Mucosa of stomach (tissue), 1 donor: ENCODE data around the gene ADAMTS9.

Experiments used
- H3K27me3 ChIP-seq: one replicate; pipeline ENCODE4 v1.7.0; 2013; ENCODE audit warnings: mild to moderate bottlenecking, low read length; ENCODE audit not compliant: control insufficient read depth, insufficient read depth
- H3K36me3 ChIP-seq: one replicate; pipeline ENCODE4 v1.7.0; 2013; ENCODE audit warnings: low read length; ENCODE audit not compliant: control insufficient read depth, insufficient read depth
- H3K4me1 ChIP-seq: one replicate; pipeline ENCODE4 v1.7.0; 2013; ENCODE audit warnings: mild to moderate bottlenecking, low read length; ENCODE audit not compliant: control insufficient read depth, insufficient read depth
- H3K4me3 ChIP-seq: one replicate; pipeline ENCODE4 v1.7.0; 2013; ENCODE audit warnings: low read length
- H3K9ac ChIP-seq: one replicate; pipeline ENCODE4 v1.7.0; 2013; ENCODE audit warnings: mild to moderate bottlenecking, low read length, moderate library complexity
- H3K9me3 ChIP-seq: one replicate; pipeline ENCODE4 v1.7.0; 2013; ENCODE audit warnings: mild to moderate bottlenecking, low read length, moderate library complexity; ENCODE audit not compliant: control insufficient read depth
- donor health status: Pancreatic carcinoma.

Gene ADAMTS9

DNA sequence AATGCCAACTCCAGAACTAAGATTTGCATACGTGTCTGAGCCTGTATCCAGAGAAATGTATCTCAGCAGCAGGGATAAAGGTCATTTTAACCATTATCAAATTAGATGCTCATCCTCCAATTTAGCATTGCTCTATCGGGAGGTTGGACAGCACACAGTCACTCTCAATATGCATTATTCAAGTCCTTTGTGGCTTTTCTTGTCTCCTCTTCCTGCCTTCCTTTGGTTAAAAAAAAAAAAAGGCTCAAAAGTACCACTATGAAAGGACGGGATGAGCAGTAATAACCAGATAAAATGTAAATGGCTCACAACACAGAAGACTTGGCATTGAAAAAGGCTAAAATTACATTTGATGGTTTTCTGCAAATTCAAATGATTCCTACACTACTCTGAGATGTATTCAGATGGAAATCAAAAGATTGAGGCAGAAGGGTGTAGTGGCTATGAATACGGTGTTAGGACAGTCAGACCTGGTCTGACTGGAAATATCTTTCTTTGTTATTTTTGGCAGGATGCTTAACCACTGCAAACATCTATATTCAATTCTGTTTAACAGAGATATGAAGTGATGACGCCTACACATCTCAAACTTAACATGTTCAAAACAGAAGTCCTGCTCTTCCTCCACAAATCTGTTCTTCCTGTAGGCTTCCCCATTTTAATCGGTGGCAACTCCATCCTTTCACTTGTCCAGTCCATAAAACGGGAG lies 109.6 kb downstream of the ADAMTS9 start:
- no peak overlapping the region for H3K9ac ChIP-seq
- no peaks in the 10 kb centered on the region for H3K36me3 ChIP-seq
- no peaks in the 10 kb centered on the region for H3K4me1 ChIP-seq
- H3K27me3 ChIP-seq, result no peaks in the 10 kb centered on the region
- no peak overlapping the region for H3K4me3 ChIP-seq
- no peaks in the 10 kb centered on the region for H3K9me3 ChIP-seq

DNA sequence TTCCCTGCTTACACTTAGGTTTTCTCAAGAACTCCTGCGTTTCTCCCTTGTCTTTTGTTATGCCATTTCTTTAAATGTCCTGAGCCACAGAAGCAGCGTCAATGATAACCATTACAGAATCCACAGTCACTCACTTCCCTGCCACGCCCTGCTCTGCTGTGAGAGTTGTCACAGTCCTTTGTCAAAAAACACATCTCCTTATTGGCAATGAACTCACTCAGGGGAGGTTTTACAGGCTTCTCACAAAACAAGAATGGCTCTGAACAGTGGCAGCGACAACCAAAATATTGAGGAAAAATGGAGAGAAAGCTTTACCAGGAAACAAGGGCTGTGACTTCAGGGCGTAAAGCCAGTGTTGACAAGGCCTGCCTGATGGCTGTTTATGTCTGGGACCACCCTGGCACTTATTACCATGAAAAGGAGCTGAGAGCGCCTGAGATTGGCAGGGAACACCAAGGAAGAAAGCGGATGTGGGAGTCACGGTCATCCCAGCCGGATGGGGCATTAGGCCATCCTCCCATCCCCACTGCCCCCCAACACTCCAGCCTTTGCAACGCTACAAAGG lies 111.5 kb downstream of the ADAMTS9 start:
- no peak overlapping the region for H3K9ac ChIP-seq
- H3K36me3 ChIP-seq, result no peaks in the 10 kb centered on the region
- no peaks in the 10 kb centered on the region for H3K9me3 ChIP-seq
- no peaks in the 10 kb centered on the region for H3K4me1 ChIP-seq
- no peaks in the 10 kb centered on the region for H3K27me3 ChIP-seq
- H3K4me3 ChIP-seq, result no peak overlapping the region

DNA sequence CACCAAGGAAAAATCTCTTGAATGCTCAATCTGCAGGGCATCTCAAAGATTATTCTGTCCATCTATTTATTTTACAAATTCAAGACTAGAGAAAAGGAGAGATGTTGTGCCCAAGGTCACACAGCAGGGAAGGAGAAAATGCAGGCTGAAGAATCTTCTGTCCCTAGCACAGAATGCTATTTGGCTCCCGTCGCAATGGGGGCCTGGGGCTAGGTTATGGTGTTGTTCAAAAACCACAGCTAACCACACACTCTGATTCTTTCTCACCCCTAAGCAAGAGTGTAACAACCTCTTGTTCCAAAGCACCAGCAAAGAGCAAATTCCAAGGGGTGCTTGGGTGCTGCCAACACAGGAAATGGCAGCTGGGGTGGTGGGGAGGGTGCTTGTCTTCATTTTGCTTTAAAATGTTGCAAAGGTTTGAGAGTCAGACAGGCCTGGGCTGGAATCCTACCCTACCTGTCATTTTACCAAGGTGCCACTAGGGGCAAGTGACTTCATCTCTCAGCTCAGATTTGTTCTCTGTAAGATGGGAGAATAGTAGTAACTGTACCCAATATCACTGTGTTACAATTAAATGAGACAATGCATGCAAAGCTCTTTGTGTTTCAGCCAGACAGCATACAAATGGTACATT lies 112.5 kb downstream of the ADAMTS9 start:
- H3K9ac ChIP-seq, result no peak overlapping the region
- H3K27me3 ChIP-seq, result no peaks in the 10 kb centered on the region
- no peak overlapping the region for H3K4me3 ChIP-seq
- no peaks in the 10 kb centered on the region for H3K36me3 ChIP-seq
- H3K9me3 ChIP-seq, result no peaks in the 10 kb centered on the region
- no peaks in the 10 kb centered on the region for H3K4me1 ChIP-seq

DNA sequence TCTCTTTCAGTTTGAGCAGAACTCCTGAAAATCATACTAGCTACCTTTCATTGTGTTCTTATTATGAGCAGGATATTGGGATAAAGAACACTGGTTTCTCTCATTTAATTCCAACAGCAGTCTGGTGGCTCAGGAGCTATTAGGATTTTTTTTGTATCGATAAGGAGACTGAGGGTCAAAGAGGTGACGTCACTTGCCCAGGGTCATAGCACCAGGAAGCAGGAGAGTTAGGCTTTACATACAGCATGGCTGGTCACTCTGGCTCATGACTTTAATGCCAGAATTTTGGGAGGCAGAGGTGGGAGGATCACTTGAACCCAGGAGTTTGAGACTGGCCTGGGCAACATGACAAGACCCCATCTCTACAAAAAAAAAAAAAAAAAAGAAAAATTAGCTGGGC lies 113.6 kb downstream of the ADAMTS9 start:
- Histone ChIP-seq H3K4me1 (no peaks in the 10 kb centered on the region), H3K4me3 (no peak overlapping the region), H3K9me3 (no peaks in the 10 kb centered on the region), H3K9ac (no peak overlapping the region), H3K36me3 (no peaks in the 10 kb centered on the region), H3K27me3 (no peaks in the 10 kb centered on the region)

DNA sequence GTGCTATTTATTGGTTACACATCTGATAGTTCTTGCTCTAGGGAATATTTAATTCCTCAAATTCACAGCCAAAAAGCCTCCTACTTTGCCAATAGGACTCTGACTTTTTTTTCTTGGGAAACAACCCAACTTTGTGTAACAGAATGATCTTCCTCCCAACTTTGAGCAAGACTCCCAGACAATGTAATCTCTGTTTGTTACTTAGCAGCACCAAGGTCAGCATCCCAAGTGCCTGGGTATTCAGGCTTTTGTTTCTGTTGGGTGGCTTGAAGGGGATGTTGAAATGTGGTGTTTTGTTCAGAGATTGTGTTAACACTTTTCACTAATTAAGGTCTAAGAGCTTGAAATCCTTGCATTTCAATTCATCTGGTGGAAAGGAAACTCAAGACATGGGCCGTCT lies 115.8 kb downstream of the ADAMTS9 start:
- Histone ChIP-seq H3K4me1 (no peaks in the 10 kb centered on the region), H3K9me3 (no peaks in the 10 kb centered on the region), H3K4me3 (no peak overlapping the region), H3K36me3 (no peaks in the 10 kb centered on the region), H3K27me3 (no peaks in the 10 kb centered on the region), H3K9ac (no peak overlapping the region)

DNA sequence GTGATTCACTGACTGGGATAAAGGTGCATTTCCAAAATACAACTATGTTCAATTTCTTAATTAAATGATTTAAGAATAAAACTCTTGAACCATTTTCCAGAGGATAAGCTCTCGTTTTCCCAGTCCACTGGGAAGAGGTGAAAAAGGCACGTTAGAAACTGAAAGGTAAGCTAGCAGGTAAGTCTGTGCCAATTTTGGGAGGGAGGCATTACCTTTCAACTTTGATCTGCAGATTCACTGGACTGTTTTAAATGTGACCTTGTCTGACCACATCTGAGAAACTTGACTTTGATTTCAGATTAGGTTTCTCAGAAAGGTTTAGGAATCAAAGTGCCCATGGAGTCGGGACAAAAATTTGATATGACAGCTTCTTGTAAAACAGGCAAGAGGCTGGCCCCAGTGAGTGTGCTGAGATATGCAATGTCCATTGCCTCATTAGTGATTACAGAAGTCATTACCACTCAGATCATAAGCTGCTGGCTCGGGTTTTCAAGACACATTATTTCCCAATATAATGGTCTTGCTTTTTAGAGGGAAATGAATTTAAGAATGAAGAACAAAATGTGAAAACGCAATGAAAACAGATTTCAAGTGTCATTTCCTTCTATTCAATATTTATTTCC lies 118.8 kb downstream of the ADAMTS9 start:
- Histone ChIP-seq H3K9ac (no peak overlapping the region), H3K9me3 (no peaks in the 10 kb centered on the region), H3K36me3 (no peaks in the 10 kb centered on the region), H3K4me1 (no peaks in the 10 kb centered on the region), H3K4me3 (no peak overlapping the region), H3K27me3 (no peaks in the 10 kb centered on the region)

DNA sequence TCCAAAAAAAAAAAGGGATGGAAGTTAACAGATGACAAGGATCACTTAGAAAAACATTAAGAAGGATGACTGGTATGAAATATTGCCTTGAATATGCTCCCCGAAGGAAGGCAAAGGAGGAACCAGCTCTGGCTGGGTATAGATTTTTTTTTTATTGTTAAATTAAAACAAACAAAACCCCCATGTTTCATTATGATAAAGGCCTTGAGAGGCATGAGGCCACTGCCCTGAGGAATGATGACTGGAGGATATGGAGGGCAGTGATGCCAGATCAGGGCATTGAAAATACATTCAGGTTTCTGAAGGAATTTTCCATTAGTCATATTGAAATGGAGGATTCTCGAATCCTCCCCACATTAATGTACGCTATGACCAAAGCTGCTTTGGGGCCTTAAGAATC lies 120.9 kb downstream of the ADAMTS9 start:
- Histone ChIP-seq H3K4me3 (no peak overlapping the region), H3K27me3 (no peaks in the 10 kb centered on the region)

DNA sequence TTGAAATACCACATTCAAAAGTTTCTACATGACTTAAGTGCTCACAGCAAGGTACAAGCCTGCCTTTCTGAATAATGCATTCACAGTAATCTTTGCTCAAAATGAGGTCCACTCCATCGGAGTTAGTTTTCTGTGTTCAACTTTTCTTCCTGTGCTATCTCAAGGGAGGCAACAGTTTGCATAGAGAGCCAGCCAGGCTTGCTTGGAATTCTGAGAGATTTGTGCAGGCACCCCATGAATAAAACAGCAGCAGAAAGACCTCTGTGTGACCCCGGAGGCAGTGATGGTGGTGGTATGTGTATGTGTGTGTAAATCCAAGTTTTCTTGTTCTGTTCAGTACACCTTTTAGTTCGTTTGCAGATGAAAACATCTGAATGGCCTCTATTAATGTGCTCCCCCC lies 124.0 kb downstream of the ADAMTS9 start:
- H3K4me1 ChIP-seq, result no peaks in the 10 kb centered on the region

More for the DNA sequence above, 120.9 kb downstream of the ADAMTS9 start:
- Histone ChIP-seq H3K4me1 (no peaks in the 10 kb centered on the region), H3K36me3 (no peaks in the 10 kb centered on the region), H3K9me3 (no peaks in the 10 kb centered on the region), H3K9ac (no peak overlapping the region)

DNA sequence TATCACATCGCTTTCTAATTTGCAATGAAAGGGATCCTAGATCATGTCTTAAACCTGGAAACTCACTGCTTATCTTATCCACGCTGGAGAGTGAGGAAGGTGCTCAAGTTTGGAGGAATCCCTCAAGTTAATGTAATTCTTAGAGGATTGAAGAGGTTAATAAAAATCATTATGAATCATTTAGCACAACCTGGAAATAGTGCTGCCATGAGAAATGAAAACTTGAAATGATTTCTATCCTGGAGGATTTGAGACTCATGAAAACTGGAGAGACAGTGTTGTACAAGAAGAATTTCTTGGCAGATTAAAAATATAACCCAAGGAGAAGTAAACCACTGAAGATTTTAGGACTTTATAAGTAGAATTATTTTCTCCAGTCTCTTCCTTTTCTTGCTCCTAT lies 125.9 kb downstream of the ADAMTS9 start:
- H3K9ac ChIP-seq, result no peak overlapping the region
- no peaks in the 10 kb centered on the region for H3K9me3 ChIP-seq
- H3K4me1 ChIP-seq, result no peaks in the 10 kb centered on the region
- H3K4me3 ChIP-seq, result no peak overlapping the region
- no peaks in the 10 kb centered on the region for H3K36me3 ChIP-seq
- H3K27me3 ChIP-seq, result no peaks in the 10 kb centered on the region

More for the DNA sequence above, 124.0 kb downstream of the ADAMTS9 start:
- Histone ChIP-seq H3K27me3 (no peaks in the 10 kb centered on the region), H3K9ac (no peak overlapping the region), H3K4me3 (no peak overlapping the region), H3K9me3 (no peaks in the 10 kb centered on the region), H3K36me3 (no peaks in the 10 kb centered on the region)

DNA sequence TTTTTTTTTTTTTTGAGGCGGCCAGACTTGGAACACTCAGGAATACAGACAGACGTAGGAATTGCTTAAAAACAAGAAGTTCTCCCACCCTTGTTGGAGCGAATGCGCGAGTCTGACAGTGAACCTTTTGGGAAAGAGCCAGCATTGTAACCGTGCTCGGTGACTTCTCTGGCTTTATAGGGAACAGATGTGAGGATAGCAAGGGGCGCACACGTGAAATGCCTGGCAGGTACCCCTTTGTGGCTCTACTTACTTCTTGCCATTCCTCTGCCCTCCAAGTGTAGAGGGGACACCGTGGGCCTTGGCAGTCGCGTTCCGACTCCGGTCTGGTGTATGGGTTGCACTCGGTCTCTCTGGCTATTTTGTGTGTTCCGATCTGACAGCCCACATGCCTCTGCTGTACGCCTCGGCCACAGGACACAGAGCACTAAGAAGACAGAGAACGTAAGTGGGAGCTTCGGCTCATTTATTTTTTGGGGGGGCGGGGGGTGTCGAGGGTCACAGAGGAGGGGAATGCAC lies 126.4 kb downstream of the ADAMTS9 start:
- Histone ChIP-seq H3K9me3 (no peaks in the 10 kb centered on the region), H3K27me3 (no peaks in the 10 kb centered on the region), H3K9ac (no peak overlapping the region), H3K36me3 (no peaks in the 10 kb centered on the region), H3K4me1 (no peaks in the 10 kb centered on the region), H3K4me3 (no peak overlapping the region)

DNA sequence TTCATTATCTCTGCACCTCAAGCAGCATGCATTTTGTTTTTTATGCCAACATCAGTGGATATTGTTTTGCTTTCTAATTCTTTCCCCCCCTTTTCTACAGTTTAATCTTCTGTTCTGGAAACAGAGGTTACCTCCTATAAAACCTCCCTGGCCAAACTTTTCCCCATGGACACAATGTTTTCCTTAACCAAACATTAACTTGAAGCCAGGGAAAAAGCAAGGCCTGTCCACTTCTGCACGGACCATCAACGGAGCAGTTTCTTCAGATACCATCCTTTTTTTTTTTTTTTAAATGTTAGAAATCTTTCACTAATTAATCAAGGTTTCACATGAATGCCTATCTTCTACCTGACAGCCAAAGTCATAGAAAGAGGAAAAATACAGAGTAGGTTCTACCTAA lies 127.0 kb downstream of the ADAMTS9 start:
- Histone ChIP-seq H3K4me3 (no peak overlapping the region), H3K36me3 (no peaks in the 10 kb centered on the region), H3K4me1 (no peaks in the 10 kb centered on the region), H3K27me3 (no peaks in the 10 kb centered on the region), H3K9ac (no peak overlapping the region), H3K9me3 (no peaks in the 10 kb centered on the region)

DNA sequence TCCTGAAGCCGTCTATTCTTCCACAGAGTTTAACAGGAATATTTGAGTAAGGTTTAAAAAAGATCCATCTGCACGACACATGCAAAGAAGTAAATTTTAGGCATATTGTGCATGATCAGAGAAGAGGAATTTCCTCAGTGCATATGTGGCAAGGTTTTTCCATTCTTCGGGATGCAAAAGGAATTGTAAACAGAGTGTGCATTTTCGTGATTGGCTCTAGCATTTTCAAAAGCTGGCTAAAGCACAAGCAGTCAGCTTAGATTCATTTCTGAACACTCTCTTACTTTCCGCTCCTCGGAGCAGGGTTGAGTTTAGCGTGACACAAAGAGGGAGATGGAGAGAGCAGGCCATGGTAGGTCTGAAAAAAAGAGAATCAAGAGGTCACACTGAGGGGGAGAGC lies 128.2 kb downstream of the ADAMTS9 start:
- H3K9me3 ChIP-seq, result no peaks in the 10 kb centered on the region
- H3K9ac ChIP-seq, result no peak overlapping the region
- no peak overlapping the region for H3K4me3 ChIP-seq
- no peaks in the 10 kb centered on the region for H3K36me3 ChIP-seq
- no peaks in the 10 kb centered on the region for H3K4me1 ChIP-seq
- H3K27me3 ChIP-seq, result no peaks in the 10 kb centered on the region
